SK-N-SH (cell line): ENCODE measurements around the gene CCL7. TPM values are rescaled to one million over a fixed set of nuclear protein-coding genes. Genes with fewer than 3 reads are reported as not detected.
A peak's percentile ranks its signal among the peaks of the same experiment; 100 is the strongest.

Experiments used
- CTCF ChIA-PET: fragments of 300-600, 350-600 bp; formaldehyde crosslinking; extraction: SDS; loops from one replicate; lab custom pipeline; 2021; lab: Yijun Ruan, JAX
- POLR2A ChIA-PET: fragments of 350-600 bp; sonication (Branson Sonifier 250); formaldehyde crosslinking; extraction: SDS; loops from one replicate; lab custom pipeline; 2020; ENCODE audit warnings: antibody characterized with exemption, inconsistent platforms; lab: Yijun Ruan, JAX
- DNase-seq: peaks from one replicate; pipeline ENCODE4 v3.0.0; 2012
- H2AFZ ChIP-seq: fragments of 200-600 bp; sonication (generic); 2 replicates; pipeline ENCODE4 v1.8.1; 2016; ENCODE audit warnings: antibody characterized with exemption, mild to moderate bottlenecking, low read depth
- H3F3A ChIP-seq: fragments of 200-600 bp; sonication (generic); replicated peaks from 2 replicates; pipeline ENCODE3; 2016; ENCODE audit warnings: antibody characterized with exemption, mild to moderate bottlenecking; ENCODE audit not compliant: insufficient read depth
- H3K27ac ChIP-seq, 2 experiments: fragments of 200-500 bp in 1 of 2; fragments of 200-600 bp in 1 of 2; sonication (Bioruptor generic) in 1 of 2; sonication (generic), shearing (Covaris generic) in 1 of 2; 2 replicates each; pipeline versions ENCODE4 v1.5.1 to v1.6.1; 2014 to 2016; ENCODE audit warnings: low read depth in 2 of 2, inconsistent platforms in 1 of 2, low read length in 1 of 2, mild to moderate bottlenecking in 1 of 2, mixed read lengths in 1 of 2
- H3K27me3 ChIP-seq: fragments of 200-600 bp; sonication (generic), shearing (Covaris generic); 2 replicates; pipeline ENCODE4 v1.6.1; 2016; ENCODE audit warnings: mixed run types; ENCODE audit not compliant: insufficient read depth
- H3K36me3 ChIP-seq, 2 experiments: fragments of 200-500 bp in 1 of 2; fragments of 200-600 bp in 1 of 2; sonication (Bioruptor generic) in 1 of 2; sonication (generic) in 1 of 2; replicated peaks in 1 of 2; 2 replicates each; pipeline versions ENCODE3 to v1.5.1; 2014 to 2016; ENCODE audit warnings: low read length in 1 of 2, mild to moderate bottlenecking in 1 of 2; ENCODE audit not compliant: insufficient read depth in 2 of 2, control insufficient read depth in 1 of 2
- H3K4me1 ChIP-seq, 2 experiments: fragments of 200-500 bp in 1 of 2; fragments of 200-600 bp in 1 of 2; sonication (Bioruptor generic) in 1 of 2; sonication (generic), shearing (Covaris generic) in 1 of 2; 2 replicates each; pipeline versions ENCODE4 v1.5.1 to v1.6.1; 2014 to 2016; ENCODE audit warnings: low read depth in 1 of 2, low read length in 1 of 2, mixed run types in 1 of 2; ENCODE audit not compliant: insufficient read depth in 2 of 2, control insufficient read depth in 1 of 2
- H3K4me2 ChIP-seq: fragments of 200-600 bp; sonication (generic), shearing (Covaris generic); 2 replicates; pipeline ENCODE4 v1.6.1; 2017; ENCODE audit warnings: mixed run types
- H3K4me3 ChIP-seq, 2 experiments: fragments of 200-500 bp in 1 of 2; fragments of 200-600 bp in 1 of 2; sonication (Bioruptor generic) in 1 of 2; sonication (generic), shearing (Covaris generic) in 1 of 2; 2 replicates each; pipeline versions ENCODE4 v1.5.1 to v1.8.1; 2014 to 2016; ENCODE audit warnings: low read depth in 2 of 2, inconsistent platforms in 1 of 2, low read length in 1 of 2, mild to moderate bottlenecking in 1 of 2, mixed read lengths in 1 of 2, moderate library complexity in 1 of 2
- H3K79me2 ChIP-seq: fragments of 200-600 bp; sonication (generic); 2 replicates; pipeline ENCODE4 v1.8.1; 2017; ENCODE audit warnings: mild to moderate bottlenecking; ENCODE audit not compliant: insufficient read depth
- H3K9ac ChIP-seq: fragments of 200-600 bp; sonication (generic); 2 replicates; pipeline ENCODE4 v1.6.1; 2017; ENCODE audit warnings: mixed run types
- H3K9me2 ChIP-seq: fragments of 200-600 bp; sonication (generic); 2 replicates; pipeline ENCODE4 v1.6.1; 2017; ENCODE audit warnings: mixed run types
- H3K9me3 ChIP-seq: fragments of 200-600 bp; sonication (generic); 2 replicates; pipeline ENCODE4 v1.6.1; 2017; ENCODE audit warnings: mixed run types, mild to moderate bottlenecking, moderate library complexity
- H4K20me1 ChIP-seq: fragments of 200-600 bp; sonication (generic); 2 replicates; pipeline ENCODE4 v1.6.1; 2017; ENCODE audit warnings: mild to moderate bottlenecking, mixed run types; ENCODE audit not compliant: insufficient read depth
- CHD2 ChIP-seq: fragments of 150-350 bp; IDR thresholded peaks from 2 replicates; pipeline ENCODE4 v1.6.1; 2018; ENCODE audit warnings: low read length; ENCODE audit not compliant: partially characterized antibody
- ELF1 ChIP-seq: IDR thresholded peaks from 2 replicates; pipeline ENCODE4 v1.4.0; 2012
- EP300 ChIP-seq, 2 experiments: IDR thresholded peaks; 2 replicates each; pipeline versions ENCODE4 v1.4.0 to v1.6.1; 2012; ENCODE audit warnings: borderline replicate concordance in 1 of 2, low read depth in 1 of 2, low read length in 1 of 2
- FOXJ3 ChIP-seq: sonication (generic); formaldehyde crosslinking; IDR thresholded peaks from 2 replicates; pipeline ENCODE4 v1.5.1; 2020; ENCODE audit warnings: mild to moderate bottlenecking, missing genetic modification reagents
- FOXM1 ChIP-seq: IDR thresholded peaks from 2 replicates; pipeline ENCODE4 v1.4.0; 2012; ENCODE audit warnings: low read depth, mild to moderate bottlenecking
- GATA2 ChIP-seq: sonication (generic); formaldehyde crosslinking; IDR thresholded peaks from 2 replicates; pipeline ENCODE4 v1.5.0; 2020; ENCODE audit warnings: mild to moderate bottlenecking, missing genetic modification reagents
- JUND ChIP-seq: IDR thresholded peaks from 2 replicates; pipeline ENCODE4 v1.4.0; 2012
- MEF2A ChIP-seq: IDR thresholded peaks from 2 replicates; pipeline ENCODE4 v1.4.0; 2012; ENCODE audit warnings: low read depth, borderline replicate concordance
- NFIC ChIP-seq: IDR thresholded peaks from 2 replicates; pipeline ENCODE4 v1.4.0; 2012; ENCODE audit warnings: borderline replicate concordance
- NRF1 ChIP-seq: IDR thresholded peaks from 2 replicates; pipeline ENCODE4 v1.6.1; 2012; ENCODE audit warnings: low read depth, mild to moderate bottlenecking, low read length
- POLR2AphosphoS5 ChIP-seq: IDR thresholded peaks from 2 replicates; pipeline ENCODE4 v1.6.1; 2012; ENCODE audit warnings: low read depth, low read length
- RAD21 ChIP-seq: IDR thresholded peaks from 2 replicates; pipeline ENCODE4 v1.6.1; 2012; ENCODE audit warnings: mild to moderate bottlenecking, low read length
- RCOR1 ChIP-seq: fragments of 150-350 bp; IDR thresholded peaks from 2 replicates; pipeline ENCODE4 v1.6.1; 2017; ENCODE audit warnings: antibody characterized with exemption, low read length
- RFX5 ChIP-seq: IDR thresholded peaks from 2 replicates; pipeline ENCODE4 v1.6.1; 2012; ENCODE audit warnings: mild to moderate bottlenecking, improper control_type of control experiment, low read length
- SIN3A ChIP-seq: IDR thresholded peaks from 2 replicates; pipeline ENCODE4 v1.6.1; 2012; ENCODE audit warnings: low read depth, mild to moderate bottlenecking, low read length, moderate library complexity, borderline replicate concordance
- TAF1 ChIP-seq: IDR thresholded peaks from 2 replicates; pipeline ENCODE4 v1.6.1; 2012; ENCODE audit warnings: low read depth, mild to moderate bottlenecking, low read length, moderate library complexity, borderline replicate concordance
- YY1 ChIP-seq: IDR thresholded peaks from 2 replicates; pipeline ENCODE4 v1.4.0; 2012; ENCODE audit warnings: low read depth, mild to moderate bottlenecking
- WGBS: methylation state at CpG from one replicate; pipeline ENCODE4 v1.1.6; 2017; ENCODE audit warnings: low lambda C conversion rate; 5-methylcytosine and 5-hydroxymethylcytosine counted together
- polyA plus RNA-seq, 3 experiments: library from polyadenylated mRNA; depleted of rRNA; stranded (reverse); fragments of >200 nt; gene quantifications; 2 replicates each; pipeline ENCODE4 v1.2.3, GENCODE V29; 2012
- TF ChIP-seq, protein P1 (sequence below): fragments of 200-600 bp; sonication (generic); IDR thresholded peaks from 2 replicates; pipeline ENCODE4 v1.6.1; 2017; ENCODE audit warnings: antibody characterized with exemption, mild to moderate bottlenecking, moderate library complexity
- TF ChIP-seq, protein P2 (sequence below): fragments of 150-350 bp; IDR thresholded peaks from 2 replicates; pipeline ENCODE4 v1.6.1; 2016; ENCODE audit warnings: mild to moderate bottlenecking, low read depth, low read length
- TF ChIP-seq, protein P3 (sequence below): IDR thresholded peaks from 2 replicates; pipeline ENCODE4 v1.4.0; 2012; ENCODE audit warnings: low read depth
- TF ChIP-seq, protein P4 (sequence below): IDR thresholded peaks from 2 replicates; pipeline ENCODE4; 2012
- TF ChIP-seq, protein P5 (sequence below): fragments of 150-350 bp; IDR thresholded peaks from 2 replicates; pipeline ENCODE4 v1.6.1; 2017; ENCODE audit warnings: antibody characterized with exemption, low read length, low read depth, borderline replicate concordance

The CCL7 gene
- polyA plus RNA-seq, 1 of the 3 experiments (the other 2 are of a cell fraction), result 0.72 TPM

DNA sequence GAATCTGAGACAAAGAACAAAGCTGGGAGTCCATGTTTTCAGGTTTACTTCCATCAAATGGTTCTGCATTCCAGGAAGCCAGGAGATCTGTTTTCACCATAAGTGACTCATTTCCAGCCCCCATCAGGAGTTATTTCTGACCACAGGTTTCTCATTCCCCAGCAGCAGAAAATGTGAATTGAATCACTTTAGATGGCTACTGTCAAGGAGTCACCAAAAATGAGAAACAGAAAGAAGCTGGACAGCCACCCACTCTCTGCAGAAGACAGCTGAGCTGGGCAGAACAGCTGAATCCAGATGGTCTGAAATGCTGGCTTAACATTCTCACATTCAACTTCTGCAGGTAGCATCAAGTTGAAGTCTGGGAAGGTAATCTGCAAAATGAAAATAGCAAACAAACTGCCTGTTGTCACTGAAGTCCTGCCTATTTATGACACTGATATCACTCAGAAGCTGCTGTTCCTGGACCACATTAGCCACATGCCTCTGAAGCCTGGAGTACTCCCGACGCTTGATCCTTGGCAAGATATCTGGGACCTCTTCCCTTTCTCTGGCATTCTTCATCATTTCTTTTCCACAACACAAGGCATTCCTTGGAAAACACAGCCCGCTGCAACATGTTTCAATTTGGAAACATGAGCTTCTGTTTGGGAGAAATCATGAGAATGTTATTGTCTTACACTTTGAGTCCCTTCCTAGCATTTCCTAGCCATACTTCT lies 30.8 kb downstream of the CCL7 start (continued):
- TF ChIP-seq, protein P1, sequence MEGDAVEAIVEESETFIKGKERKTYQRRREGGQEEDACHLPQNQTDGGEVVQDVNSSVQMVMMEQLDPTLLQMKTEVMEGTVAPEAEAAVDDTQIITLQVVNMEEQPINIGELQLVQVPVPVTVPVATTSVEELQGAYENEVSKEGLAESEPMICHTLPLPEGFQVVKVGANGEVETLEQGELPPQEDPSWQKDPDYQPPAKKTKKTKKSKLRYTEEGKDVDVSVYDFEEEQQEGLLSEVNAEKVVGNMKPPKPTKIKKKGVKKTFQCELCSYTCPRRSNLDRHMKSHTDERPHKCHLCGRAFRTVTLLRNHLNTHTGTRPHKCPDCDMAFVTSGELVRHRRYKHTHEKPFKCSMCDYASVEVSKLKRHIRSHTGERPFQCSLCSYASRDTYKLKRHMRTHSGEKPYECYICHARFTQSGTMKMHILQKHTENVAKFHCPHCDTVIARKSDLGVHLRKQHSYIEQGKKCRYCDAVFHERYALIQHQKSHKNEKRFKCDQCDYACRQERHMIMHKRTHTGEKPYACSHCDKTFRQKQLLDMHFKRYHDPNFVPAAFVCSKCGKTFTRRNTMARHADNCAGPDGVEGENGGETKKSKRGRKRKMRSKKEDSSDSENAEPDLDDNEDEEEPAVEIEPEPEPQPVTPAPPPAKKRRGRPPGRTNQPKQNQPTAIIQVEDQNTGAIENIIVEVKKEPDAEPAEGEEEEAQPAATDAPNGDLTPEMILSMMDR, result no peak
- TF ChIP-seq, protein P2, sequence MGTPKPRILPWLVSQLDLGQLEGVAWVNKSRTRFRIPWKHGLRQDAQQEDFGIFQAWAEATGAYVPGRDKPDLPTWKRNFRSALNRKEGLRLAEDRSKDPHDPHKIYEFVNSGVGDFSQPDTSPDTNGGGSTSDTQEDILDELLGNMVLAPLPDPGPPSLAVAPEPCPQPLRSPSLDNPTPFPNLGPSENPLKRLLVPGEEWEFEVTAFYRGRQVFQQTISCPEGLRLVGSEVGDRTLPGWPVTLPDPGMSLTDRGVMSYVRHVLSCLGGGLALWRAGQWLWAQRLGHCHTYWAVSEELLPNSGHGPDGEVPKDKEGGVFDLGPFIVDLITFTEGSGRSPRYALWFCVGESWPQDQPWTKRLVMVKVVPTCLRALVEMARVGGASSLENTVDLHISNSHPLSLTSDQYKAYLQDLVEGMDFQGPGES, result no peak
- TF ChIP-seq MEF2A (peak; percentile 69; the same call in 1 of the 2 replicates), TAF1 (no peak), CHD2 (no peak), POLR2AphosphoS5 (peak; percentile 26; the same call in 1 of the 2 replicates), GATA2 (no peak), YY1 (no peak)

DNA sequence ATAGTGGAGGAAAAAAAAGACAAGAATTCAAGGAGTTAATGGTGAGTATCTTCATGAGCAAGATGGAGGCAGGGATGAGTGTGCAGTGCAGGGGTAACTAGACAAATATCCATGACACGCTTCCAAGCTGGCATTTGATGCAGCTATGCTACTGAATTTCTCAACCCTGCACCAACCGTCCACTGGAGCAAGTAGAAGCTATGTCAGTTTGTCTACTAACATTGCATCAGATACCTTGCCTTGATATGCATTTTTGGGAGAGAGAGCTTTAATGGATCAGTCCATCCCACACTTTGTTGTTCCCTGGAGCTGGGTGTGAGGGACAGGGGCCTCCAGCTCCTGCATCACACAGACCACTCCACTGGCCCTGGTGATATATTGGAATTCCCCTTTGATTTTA lies 32.0 kb downstream of the CCL7 start:
- no peaks in the 10 kb centered on the region for H4K20me1 ChIP-seq
- ChIA-PET CTCF (interaction anchor here (1.9 kb wide), 1 partner anchor 59 kb away, joined by 10 read pairs; no protein-coding TSS in a partner anchor), POLR2A (no interaction called here)
- no peaks in the 10 kb centered on the region for H3K27me3 ChIP-seq
- H3K4me3 ChIP-seq, result no peak overlapping the region
- no peaks in the 10 kb centered on the region for H3K9me2 ChIP-seq
- peaks cover 0 to 20% of the 10 kb centered on the region in 2 experiments; a peak in 2 of 4 replicates for H3K4me1 ChIP-seq
- peaks cover 12% of the 10 kb centered on the region for H3F3A ChIP-seq
- no peak overlapping the region for H2AFZ ChIP-seq
- no peaks in the 10 kb centered on the region for H3K9me3 ChIP-seq
- no peak overlapping the region for H3K27ac ChIP-seq
- no peak for TF ChIP-seq TAF1
- no peak for TF ChIP-seq GATA2
- TF ChIP-seq, protein P3, sequence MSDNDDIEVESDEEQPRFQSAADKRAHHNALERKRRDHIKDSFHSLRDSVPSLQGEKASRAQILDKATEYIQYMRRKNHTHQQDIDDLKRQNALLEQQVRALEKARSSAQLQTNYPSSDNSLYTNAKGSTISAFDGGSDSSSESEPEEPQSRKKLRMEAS, result no peak
- no peak for TF ChIP-seq RAD21
- TF ChIP-seq, protein P4, sequence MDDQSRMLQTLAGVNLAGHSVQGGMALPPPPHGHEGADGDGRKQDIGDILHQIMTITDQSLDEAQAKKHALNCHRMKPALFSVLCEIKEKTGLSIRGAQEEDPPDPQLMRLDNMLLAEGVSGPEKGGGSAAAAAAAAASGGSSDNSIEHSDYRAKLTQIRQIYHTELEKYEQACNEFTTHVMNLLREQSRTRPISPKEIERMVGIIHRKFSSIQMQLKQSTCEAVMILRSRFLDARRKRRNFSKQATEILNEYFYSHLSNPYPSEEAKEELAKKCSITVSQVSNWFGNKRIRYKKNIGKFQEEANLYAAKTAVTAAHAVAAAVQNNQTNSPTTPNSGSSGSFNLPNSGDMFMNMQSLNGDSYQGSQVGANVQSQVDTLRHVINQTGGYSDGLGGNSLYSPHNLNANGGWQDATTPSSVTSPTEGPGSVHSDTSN, result no peak
- no peak for TF ChIP-seq ELF1
- TF ChIP-seq, protein P1, result no peak
- TF ChIP-seq JUND, result no peak
- TF ChIP-seq NRF1, result no peak
- no peak for TF ChIP-seq FOXM1
- TF ChIP-seq RCOR1, result no peak
- TF ChIP-seq RFX5, result no peak
- TF ChIP-seq SIN3A, result no peak
- TF ChIP-seq NFIC, result no peak
- TF ChIP-seq, protein P5, sequence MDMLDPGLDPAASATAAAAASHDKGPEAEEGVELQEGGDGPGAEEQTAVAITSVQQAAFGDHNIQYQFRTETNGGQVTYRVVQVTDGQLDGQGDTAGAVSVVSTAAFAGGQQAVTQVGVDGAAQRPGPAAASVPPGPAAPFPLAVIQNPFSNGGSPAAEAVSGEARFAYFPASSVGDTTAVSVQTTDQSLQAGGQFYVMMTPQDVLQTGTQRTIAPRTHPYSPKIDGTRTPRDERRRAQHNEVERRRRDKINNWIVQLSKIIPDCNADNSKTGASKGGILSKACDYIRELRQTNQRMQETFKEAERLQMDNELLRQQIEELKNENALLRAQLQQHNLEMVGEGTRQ, result no peak
- no peak for TF ChIP-seq FOXJ3 (CRISPR knock-in tag)
- no peak for TF ChIP-seq EP300 (IDR thresholded peaks at IDR 0.05; ENCODE audit: borderline replicate concordance in 1 of 2, low read depth in 1 of 2, low read length in 1 of 2)
- no peaks in the 10 kb centered on the region for H3K36me3 ChIP-seq
- no peak overlapping the region for H3K4me2 ChIP-seq
- no peak for DNase-seq
- H3K9ac ChIP-seq, result no peak overlapping the region
- WGBS, result 76% methylated on average over 2 of the region's 2 CpGs
- no peaks in the 10 kb centered on the region for H3K79me2 ChIP-seq
